Measurements from ENCODE around the gene PIAS4.

Gene PIAS4

DNA sequence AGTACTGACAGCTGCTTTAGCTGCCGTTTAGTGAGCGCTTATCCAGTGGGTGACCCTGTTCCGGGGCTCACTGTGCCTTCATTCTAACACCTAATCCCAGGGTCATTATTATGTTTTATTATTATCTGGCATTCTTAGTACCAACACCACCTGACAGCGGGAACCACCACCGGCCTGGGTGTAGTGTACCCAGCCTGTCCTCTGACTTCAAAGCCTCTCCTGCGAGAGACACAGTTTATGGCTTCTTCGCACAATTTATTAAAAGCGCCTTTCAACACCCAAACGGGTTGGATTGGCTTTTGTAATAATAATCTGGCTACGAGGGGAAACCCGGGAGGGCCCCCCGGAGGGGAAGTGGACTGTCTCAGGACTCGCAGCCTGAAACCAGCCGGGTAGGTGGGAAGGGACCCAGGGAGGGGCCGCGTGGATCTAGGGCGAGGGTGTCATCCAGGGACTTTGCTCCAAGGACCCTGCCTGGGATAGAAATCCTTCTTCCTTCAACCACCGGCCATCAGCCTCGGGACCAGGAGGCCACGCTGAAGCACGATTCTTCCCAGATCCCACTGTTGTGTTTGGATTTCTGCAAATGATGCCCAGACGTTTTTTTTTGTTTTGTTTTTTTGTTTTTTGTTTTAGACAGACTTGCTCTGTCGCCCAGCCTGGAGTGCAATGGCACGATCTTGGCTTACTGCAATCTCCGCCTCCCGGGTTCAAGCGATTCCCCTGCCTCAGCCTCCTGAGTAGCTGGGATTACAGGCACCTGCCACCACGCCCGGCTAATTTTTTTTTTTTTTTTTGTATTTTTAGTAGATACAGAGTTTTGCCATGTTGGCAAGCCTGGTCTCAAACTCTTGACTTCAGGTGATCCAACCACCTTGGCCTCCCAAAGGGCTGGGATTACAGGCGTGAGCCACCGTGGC, 60.8 kb downstream of the PIAS4 start:
- Histone ChIP-seq H4K20me1 (ENCODE audit: control insufficient read depth, insufficient read depth, low read depth, low read length) (peaks cover 10% of the 10 kb centered on the region), H3K36me3 (ENCODE audit: control insufficient read depth, low read length) (peaks cover 20% of the 10 kb centered on the region), H3K9me3 (ENCODE audit: control insufficient read depth, insufficient read depth, low read length) (no peaks in the 10 kb centered on the region), H3K9me2 (replicated peaks; ENCODE audit: control insufficient read depth, low read length) (no peaks in the 10 kb centered on the region), H3K79me2 (ENCODE audit: control insufficient read depth, low read length) (peaks cover 25% of the 10 kb centered on the region), H3K4me3 (ENCODE audit: low read length) (peak overlapping the region; percentile 86), H3K4me1 (ENCODE audit: control insufficient read depth, low read length) (peaks cover 27% of the 10 kb centered on the region), H3F3A (ENCODE audit: control insufficient read depth, insufficient read depth) (peaks cover 8% of the 10 kb centered on the region), H3K27me3 (ENCODE audit: control insufficient read depth, low read length) (no peaks in the 10 kb centered on the region), H3K4me2 (ENCODE audit: low read length) (peak overlapping the region; percentile 95), H3K27ac (ENCODE audit: low read depth, low read length) (peak overlapping the region; percentile 76)
- TF ChIP-seq, protein P1, sequence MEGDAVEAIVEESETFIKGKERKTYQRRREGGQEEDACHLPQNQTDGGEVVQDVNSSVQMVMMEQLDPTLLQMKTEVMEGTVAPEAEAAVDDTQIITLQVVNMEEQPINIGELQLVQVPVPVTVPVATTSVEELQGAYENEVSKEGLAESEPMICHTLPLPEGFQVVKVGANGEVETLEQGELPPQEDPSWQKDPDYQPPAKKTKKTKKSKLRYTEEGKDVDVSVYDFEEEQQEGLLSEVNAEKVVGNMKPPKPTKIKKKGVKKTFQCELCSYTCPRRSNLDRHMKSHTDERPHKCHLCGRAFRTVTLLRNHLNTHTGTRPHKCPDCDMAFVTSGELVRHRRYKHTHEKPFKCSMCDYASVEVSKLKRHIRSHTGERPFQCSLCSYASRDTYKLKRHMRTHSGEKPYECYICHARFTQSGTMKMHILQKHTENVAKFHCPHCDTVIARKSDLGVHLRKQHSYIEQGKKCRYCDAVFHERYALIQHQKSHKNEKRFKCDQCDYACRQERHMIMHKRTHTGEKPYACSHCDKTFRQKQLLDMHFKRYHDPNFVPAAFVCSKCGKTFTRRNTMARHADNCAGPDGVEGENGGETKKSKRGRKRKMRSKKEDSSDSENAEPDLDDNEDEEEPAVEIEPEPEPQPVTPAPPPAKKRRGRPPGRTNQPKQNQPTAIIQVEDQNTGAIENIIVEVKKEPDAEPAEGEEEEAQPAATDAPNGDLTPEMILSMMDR (IDR thresholded peaks at IDR 0.05; ENCODE audit: low read depth, low read length, poor library complexity, severe bottlenecking) = no peak
- TF ChIP-seq EZH2phosphoT487 (IDR thresholded peaks at IDR 0.05; ENCODE audit: borderline replicate concordance, low read length) = no peak

DNA sequence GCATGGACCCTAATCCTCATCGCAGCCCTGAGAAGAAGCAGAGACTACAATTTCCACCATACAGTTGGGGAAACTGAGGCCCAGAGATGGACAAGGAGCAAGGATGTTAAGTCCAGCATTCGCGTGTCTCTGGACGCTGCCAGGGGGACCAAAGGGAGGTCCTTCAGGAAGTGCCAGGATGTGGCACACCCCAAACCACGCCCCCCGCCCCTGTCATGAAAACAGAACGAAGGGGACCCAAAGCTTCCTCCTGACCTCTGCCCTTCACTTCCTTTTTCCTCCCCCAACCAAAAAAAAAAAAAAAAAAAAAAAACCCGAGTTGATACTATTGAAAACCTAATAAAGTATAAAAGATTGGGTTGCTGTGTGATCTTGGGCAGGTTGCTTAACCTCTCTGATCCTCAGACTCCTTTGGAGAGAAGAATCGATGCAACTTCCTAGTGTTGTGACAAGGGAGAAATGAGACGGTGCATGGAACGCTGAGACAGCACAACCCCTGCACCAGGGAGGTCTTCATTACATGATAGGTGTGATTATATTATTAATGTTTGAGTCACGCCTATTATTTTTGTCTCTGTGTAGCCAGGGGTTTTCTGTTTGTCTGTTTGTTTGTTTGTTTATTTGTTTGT, 61.9 kb downstream of the PIAS4 start:
- H4K20me1 ChIP-seq (ENCODE audit: control insufficient read depth, insufficient read depth, low read depth, low read length) = no peaks in the 10 kb centered on the region
- peaks cover 8% of the 10 kb centered on the region for H3F3A ChIP-seq (ENCODE audit: control insufficient read depth, insufficient read depth)
- H3K79me2 ChIP-seq (ENCODE audit: control insufficient read depth, low read length) = peaks cover 14% of the 10 kb centered on the region
- peak overlapping the region; percentile 51 for H3K4me2 ChIP-seq (ENCODE audit: low read length)
- H3K9me3 ChIP-seq (ENCODE audit: control insufficient read depth, insufficient read depth, low read length) = no peaks in the 10 kb centered on the region
- TF ChIP-seq EZH2phosphoT487 (IDR thresholded peaks at IDR 0.05; ENCODE audit: borderline replicate concordance, low read length) = no peak
- TF ChIP-seq, protein P1 (IDR thresholded peaks at IDR 0.05; ENCODE audit: low read depth, low read length, poor library complexity, severe bottlenecking) = no peak
- peaks cover 20% of the 10 kb centered on the region for H3K4me1 ChIP-seq (ENCODE audit: control insufficient read depth, low read length)
- H3K36me3 ChIP-seq (ENCODE audit: control insufficient read depth, low read length) = peaks cover 8% of the 10 kb centered on the region
- H3K4me3 ChIP-seq (ENCODE audit: low read length) = peak overlapping the region; percentile 45
- no peaks in the 10 kb centered on the region for H3K27me3 ChIP-seq (ENCODE audit: control insufficient read depth, low read length)
- H3K27ac ChIP-seq (ENCODE audit: low read depth, low read length) = no peak overlapping the region
- H3K9me2 ChIP-seq (replicated peaks; ENCODE audit: control insufficient read depth, low read length) = no peaks in the 10 kb centered on the region

DNA sequence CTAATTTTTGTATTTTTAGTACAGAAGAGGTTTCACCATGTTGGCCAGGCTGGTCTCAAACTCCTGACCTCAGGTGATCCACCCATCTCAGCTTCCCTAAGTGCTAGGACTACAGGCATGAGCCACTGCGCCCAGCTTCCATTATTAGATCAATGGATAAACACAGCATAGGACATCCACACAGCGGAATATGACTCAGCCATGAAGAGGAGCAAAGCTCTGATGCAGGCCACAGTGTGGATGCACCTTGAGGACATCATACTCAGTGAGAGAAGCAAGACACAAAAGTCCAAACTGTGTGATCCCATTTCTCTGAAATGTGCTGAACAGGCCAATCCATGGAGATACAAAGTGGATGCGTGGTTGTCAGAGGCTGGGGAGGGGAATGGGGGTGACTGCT, 64.1 kb downstream of the PIAS4 start:
- TF ChIP-seq, protein P1 (IDR thresholded peaks at IDR 0.05; ENCODE audit: low read depth, low read length, poor library complexity, severe bottlenecking) = no peak
- no peak for TF ChIP-seq EZH2phosphoT487 (IDR thresholded peaks at IDR 0.05; ENCODE audit: borderline replicate concordance, low read length)
- peaks cover 20% of the 10 kb centered on the region for H3K4me1 ChIP-seq (ENCODE audit: control insufficient read depth, low read length)

More for the DNA sequence above, 64.1 kb downstream of the PIAS4 start:
- no peaks in the 10 kb centered on the region for H3K36me3 ChIP-seq (ENCODE audit: control insufficient read depth, low read length)
- peaks cover 3% of the 10 kb centered on the region; the same call in 1 of the 2 replicates for H3K79me2 ChIP-seq (ENCODE audit: control insufficient read depth, low read length)
- no peak overlapping the region for H3K4me2 ChIP-seq (ENCODE audit: low read length)
- H3K4me3 ChIP-seq (ENCODE audit: low read length) = no peak overlapping the region
- H3K9me2 ChIP-seq (replicated peaks; ENCODE audit: control insufficient read depth, low read length) = no peaks in the 10 kb centered on the region
- H3K27ac ChIP-seq (ENCODE audit: low read depth, low read length) = no peak overlapping the region
- peaks cover 8% of the 10 kb centered on the region for H3F3A ChIP-seq (ENCODE audit: control insufficient read depth, insufficient read depth)
- H3K9me3 ChIP-seq (ENCODE audit: control insufficient read depth, insufficient read depth, low read length) = no peaks in the 10 kb centered on the region
- no peaks in the 10 kb centered on the region for H4K20me1 ChIP-seq (ENCODE audit: control insufficient read depth, insufficient read depth, low read depth, low read length)
- no peaks in the 10 kb centered on the region for H3K27me3 ChIP-seq (ENCODE audit: control insufficient read depth, low read length)
